GM13977 (cell line): Measurements from ENCODE around the gene TECPR2.

Source experiments
- DNase-seq: peaks from one replicate; pipeline ENCODE4 v3.0.0; 2012; ENCODE audit warnings: low spot score
- CTCF ChIP-seq: IDR thresholded peaks from 2 replicates; pipeline ENCODE4 v1.5.1; 2012; ENCODE audit warnings: mild to moderate bottlenecking, control low read depth; ENCODE audit not compliant: insufficient read depth; ENCODE audit errors: extremely low read depth, missing control alignments
- in situ Hi-C: fragments of 300-500 bp; cut with MboI; formaldehyde crosslinking; loops from one replicate; pipeline ENCODE4 v1.12.0; 2022; ENCODE audit warnings: low sequenced_read_pairs, low pct_unique_long_range_greater_than_20kb, mixed read lengths, inconsistent platforms; ENCODE audit not compliant: unreplicated experiment

The TECPR2 gene

GRCh38 chr14:102485693-102486512 lies 123.2 kb downstream of the TECPR2 start:
- DNase-seq, result no peak
- TF ChIP-seq CTCF, result no peak
- in situ Hi-C loops, result no loop called here

DNA sequence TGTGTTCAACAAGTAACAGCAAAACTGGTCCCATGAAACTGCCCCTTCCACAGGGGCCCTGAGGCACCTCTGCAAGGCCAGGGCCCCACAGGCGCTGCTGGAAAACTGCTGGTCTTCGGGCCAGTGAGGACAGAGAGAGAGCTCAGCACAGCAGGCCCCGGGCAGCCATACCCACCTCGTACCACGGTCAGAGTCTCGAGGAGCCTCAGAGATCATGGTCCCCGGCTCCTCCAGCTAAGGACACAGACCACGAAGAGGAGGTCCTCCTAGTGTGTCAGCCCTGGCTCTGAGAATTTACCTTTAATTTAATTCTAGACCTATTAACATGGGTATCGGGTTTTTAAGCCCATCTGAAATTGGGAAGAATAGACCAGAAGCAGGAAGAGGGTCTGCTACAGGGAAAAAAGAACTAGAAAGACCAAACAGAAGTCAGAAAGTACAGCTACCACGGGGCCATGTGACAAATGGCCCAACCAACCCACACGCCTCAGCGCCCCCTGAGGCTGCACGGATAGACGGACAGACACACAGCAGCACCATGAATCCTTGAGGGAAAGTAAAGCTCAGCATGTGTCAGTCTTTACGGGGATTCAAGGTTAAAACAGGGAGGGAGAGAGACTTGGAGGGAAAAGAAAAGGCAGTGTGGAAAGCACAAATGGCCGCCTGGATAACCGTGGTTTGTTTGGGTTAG lies 123.9 kb downstream of the TECPR2 start:
- DNase-seq, result no peak
- TF ChIP-seq CTCF, result no peak
- in situ Hi-C loops, result no loop called here

- no peak for TF ChIP-seq CTCF
- DNase-seq, result no peak
- in situ Hi-C loops, result no loop called here
Observed at GRCh38 chr14:102487204-102487577, 124.5 kb downstream of the TECPR2 start.

DNA sequence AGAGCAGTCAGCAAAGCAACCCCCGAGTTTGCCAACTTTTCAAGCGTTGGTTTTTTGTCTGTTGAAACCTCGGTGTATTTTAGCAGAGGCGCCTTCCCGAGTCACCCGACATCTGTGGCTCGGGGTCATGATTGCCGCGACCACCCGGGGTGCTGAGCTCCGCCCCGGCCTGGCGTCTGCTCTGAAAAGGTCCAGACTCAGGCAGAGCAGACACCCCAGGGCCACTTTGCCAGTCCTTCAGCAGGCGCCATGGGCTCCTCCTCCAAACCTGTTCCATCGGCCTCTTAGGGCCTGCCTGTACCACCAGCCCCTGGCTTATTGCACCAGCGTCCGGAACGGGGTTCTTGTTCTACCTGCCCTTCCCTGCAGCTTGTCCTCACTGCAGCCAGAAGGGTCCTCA lies 127.7 kb downstream of the TECPR2 start:
- in situ Hi-C loops, result no loop called here
- no peak for TF ChIP-seq CTCF
- no peak for DNase-seq

DNA sequence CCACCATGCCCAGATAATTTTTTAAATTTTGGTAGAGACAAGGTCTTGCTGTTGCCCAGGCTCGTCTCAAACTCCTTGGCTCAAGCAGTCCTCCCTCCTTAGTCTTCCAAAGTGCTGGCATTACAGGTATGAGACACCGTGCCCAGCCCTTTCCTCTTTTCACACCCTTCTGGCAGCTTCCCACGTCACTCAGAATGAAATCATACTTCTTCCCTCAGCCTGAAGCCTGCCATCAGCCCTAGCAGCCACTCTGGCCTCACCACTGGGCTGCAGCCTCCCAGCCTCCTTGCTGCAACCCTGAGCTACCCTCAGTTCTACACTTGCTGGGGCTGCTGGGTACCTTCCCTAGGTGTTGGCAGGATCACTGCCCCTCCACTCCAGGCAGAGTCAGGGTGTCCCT lies 128.6 kb downstream of the TECPR2 start:
- no peak for DNase-seq
- no peak for TF ChIP-seq CTCF
- in situ Hi-C loops, result no loop called here

DNA sequence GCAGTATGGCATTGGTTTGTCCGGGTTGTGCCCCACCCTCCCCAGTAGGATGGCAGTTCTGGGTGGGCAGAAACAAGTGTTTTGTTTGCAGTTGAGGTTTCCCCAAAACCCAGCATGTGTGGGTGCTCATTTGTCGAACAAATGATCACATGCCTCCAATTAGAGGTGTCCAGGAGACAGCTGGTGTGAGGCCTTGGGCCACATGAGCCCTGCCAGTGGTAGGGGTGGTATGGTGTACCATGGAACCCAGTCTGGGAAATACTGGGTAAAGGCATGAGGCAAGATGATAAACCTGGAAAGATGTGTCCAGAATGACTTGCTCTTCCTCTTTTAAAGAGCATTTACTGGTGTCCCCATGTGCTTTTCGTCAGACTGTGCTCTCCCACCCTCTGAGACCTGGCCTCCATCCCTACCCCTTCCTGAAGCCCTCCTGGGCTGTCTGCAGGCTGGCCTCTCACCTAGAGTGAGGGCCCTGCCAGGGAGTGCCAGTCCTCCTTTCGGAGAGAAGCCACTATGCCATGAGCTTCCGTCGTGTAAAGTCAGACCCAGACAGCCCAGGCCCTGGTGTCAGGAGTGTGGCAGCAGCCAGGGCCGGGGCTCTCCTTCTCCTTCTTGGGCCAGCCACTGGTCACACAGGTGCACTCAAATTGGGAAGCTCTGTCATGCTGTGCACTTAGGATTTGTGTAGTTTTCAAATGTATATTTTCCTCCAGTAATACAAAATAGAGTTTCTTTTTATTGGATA lies 129.2 kb downstream of the TECPR2 start:
- in situ Hi-C loops, result no loop called here
- TF ChIP-seq CTCF, result no peak

More for the DNA sequence above, 129.2 kb downstream of the TECPR2 start:
- no peak for DNase-seq
